ENCODE data around the gene TREM1.

Gene TREM1

DNA sequence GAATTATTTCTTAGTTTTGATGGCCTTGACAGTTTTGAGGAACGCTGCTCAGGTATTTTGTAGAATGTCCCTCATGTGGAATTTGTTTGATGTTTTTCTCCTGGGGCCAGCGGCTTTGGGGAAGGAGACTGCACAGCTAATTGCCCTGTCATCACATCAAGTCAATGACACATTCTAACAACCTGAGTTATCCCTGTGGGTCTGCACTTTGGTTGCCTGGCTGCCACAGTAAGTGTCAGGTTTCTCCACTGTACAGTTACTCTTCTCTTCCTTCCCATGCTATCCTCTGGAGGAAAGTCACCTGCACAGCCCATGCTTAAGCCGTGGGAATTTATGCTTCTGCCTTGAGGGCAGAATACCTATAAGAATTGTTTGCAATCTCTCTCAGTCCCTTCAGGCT is 59.7 kb downstream of the TREM1 start:
- TF ChIP-seq EGR1 (IDR thresholded peaks at IDR 0.05) (no peak), NFIC (IDR thresholded peaks at IDR 0.05) (no peak), MAX (IDR thresholded peaks at IDR 0.05) (no peak), FOXM1 (IDR thresholded peaks at IDR 0.05; ENCODE audit: borderline replicate concordance, low read depth) (no peak)

DNA sequence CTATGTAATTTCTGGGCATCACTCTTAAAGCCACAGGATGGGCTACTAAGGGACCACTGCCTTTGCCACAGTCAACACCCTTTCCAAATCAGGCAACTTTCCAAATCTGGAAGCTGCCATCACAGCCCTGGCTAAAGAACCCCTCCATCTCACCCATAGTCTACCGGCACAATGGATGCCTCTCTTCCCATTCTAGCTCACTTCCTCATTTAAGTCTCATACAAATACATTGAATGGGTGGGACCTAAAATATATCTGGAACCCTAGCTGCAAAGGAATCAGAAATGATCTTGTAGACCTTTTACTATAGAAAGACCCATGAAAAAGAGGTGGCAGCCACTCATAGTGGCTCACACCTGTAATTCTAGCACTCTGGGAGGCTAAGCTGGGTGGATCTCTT is 61.7 kb downstream of the TREM1 start:
- no peak for TF ChIP-seq MAX (IDR thresholded peaks at IDR 0.05)
- TF ChIP-seq FOXM1 (IDR thresholded peaks at IDR 0.05; ENCODE audit: borderline replicate concordance, low read depth), result no peak
- TF ChIP-seq CREB1 (IDR thresholded peaks at IDR 0.05; ENCODE audit: low read depth), result no peak
- TF ChIP-seq RAD21 (IDR thresholded peaks at IDR 0.05; ENCODE audit: low read depth), result no peak
- no peak for TF ChIP-seq EGR1 (IDR thresholded peaks at IDR 0.05)
- no peak for TF ChIP-seq CEBPB (IDR thresholded peaks at IDR 0.05)
- TF ChIP-seq ZBTB7A (IDR thresholded peaks at IDR 0.05; ENCODE audit: low read depth), result no peak
- no peak for TF ChIP-seq NFIC (IDR thresholded peaks at IDR 0.05)
- no peak for TF ChIP-seq YY1 (IDR thresholded peaks at IDR 0.05; ENCODE audit: low read depth)
- no peak for TF ChIP-seq REST (IDR thresholded peaks at IDR 0.05; ENCODE audit: low read depth)
- TF ChIP-seq EP300 (IDR thresholded peaks at IDR 0.05; ENCODE audit: borderline replicate concordance), result no peak
- no peak for TF ChIP-seq TCF12 (IDR thresholded peaks at IDR 0.05; ENCODE audit: low read depth)
- no peak for TF ChIP-seq TEAD4 (IDR thresholded peaks at IDR 0.05)
- no peak for TF ChIP-seq TAF1 (IDR thresholded peaks at IDR 0.05; ENCODE audit: low read depth)
- TF ChIP-seq, protein P1, sequence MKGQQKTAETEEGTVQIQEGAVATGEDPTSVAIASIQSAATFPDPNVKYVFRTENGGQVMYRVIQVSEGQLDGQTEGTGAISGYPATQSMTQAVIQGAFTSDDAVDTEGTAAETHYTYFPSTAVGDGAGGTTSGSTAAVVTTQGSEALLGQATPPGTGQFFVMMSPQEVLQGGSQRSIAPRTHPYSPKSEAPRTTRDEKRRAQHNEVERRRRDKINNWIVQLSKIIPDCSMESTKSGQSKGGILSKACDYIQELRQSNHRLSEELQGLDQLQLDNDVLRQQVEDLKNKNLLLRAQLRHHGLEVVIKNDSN (IDR thresholded peaks at IDR 0.05), result no peak
